Embryonic facial prominence (tissue), 1 donor: ENCODE measurements around the gene UNC93B1.

ENCODE experiments used
- DNase-seq: peaks from one replicate; pipeline ENCODE4 v3.0.0-alpha.2; 2016; ENCODE audit errors: extremely low spot score

UNC93B1 gene

GRCh38 chr11:68040101-68040956 lies 36.4 kb upstream of the UNC93B1 start:
- peak; percentile 56 for DNase-seq

GRCh38 chr11:68039526-68040086 lies 35.7 kb upstream of the UNC93B1 start:
- no peak for DNase-seq

GRCh38 chr11:68038718-68039525 lies 35.0 kb upstream of the UNC93B1 start, which contains the start of gene TCIRG1:
TSS of gene TCIRG1 (plus strand) at chr11:68039025. CDS start at chr11:68041272, 2,247 bp downstream.
- no peak for DNase-seq

- DNase-seq = no peak
Measured at GRCh38 chr11:68038226-68038717, 34.4 kb upstream of the UNC93B1 start.

- no peak for DNase-seq
Measured at GRCh38 chr11:68037411-68038225, 33.7 kb upstream of the UNC93B1 start.

GRCh38 chr11:68036717-68037239 lies 32.9 kb upstream of the UNC93B1 start:
- no peak for DNase-seq

- DNase-seq = no peak
Measured at GRCh38 chr11:68036141-68036716, 32.3 kb upstream of the UNC93B1 start.

GRCh38 chr11:68035266-68035876 lies 31.5 kb upstream of the UNC93B1 start:
- DNase-seq = no peak

GRCh38 chr11:68033708-68034045 lies 29.8 kb upstream of the UNC93B1 start:
- no peak for DNase-seq

- DNase-seq = no peak
Measured at GRCh38 chr11:68032997-68033707, 29.3 kb upstream of the UNC93B1 start.

- no peak for DNase-seq
Measured at GRCh38 chr11:68032003-68032402, 28.1 kb upstream of the UNC93B1 start.

GRCh38 chr11:68031144-68031464 lies 27.2 kb upstream of the UNC93B1 start:
- DNase-seq = no peak

GRCh38 chr11:68030318-68031143 lies 26.6 kb upstream of the UNC93B1 start, which contains the start of gene NDUFS8:
TSS of gene NDUFS8 (plus strand) at chr11:68030681. CDS start at chr11:68032152, 1,471 bp downstream.
- DNase-seq = peak; percentile 99

GRCh38 chr11:68028802-68029545 lies 25.1 kb upstream of the UNC93B1 start:
- no peak for DNase-seq

GRCh38 chr11:68027667-68028066 lies 23.8 kb upstream of the UNC93B1 start:
- DNase-seq = no peak

GRCh38 chr11:68026391-68027105 lies 22.7 kb upstream of the UNC93B1 start:
- DNase-seq = no peak

GRCh38 chr11:68025047-68025446 lies 21.1 kb upstream of the UNC93B1 start:
- no peak for DNase-seq
